A549 (cell line): Measurements from ENCODE around the gene GGTLC2. TPM values are rescaled to one million over a fixed set of nuclear protein-coding genes. Genes with fewer than 3 reads are reported as not detected.

Source experiments
- ATAC-seq, 2 experiments: fragments of 200-7000 bp in 1 of 2; fragments of >200 bp in 1 of 2; cut with Nextera tagmentation in 1 of 2; cut with Tn5 transposase in 1 of 2; 3 replicates each; pipeline versions ENCODE4 v1.8.0 to v1.9.1; 2018 to 2020; ENCODE audit warnings: mild to moderate bottlenecking in 1 of 2, moderate library complexity in 1 of 2
- CTCF ChIA-PET: fragments of 300-600 bp; sonication (Branson Sonifier 250); formaldehyde crosslinking; extraction: SDS; loops from one replicate; lab custom pipeline; 2021; ENCODE audit warnings: antibody characterized with exemption, inconsistent platforms; lab: Yijun Ruan, JAX
- POLR2A ChIA-PET: fragments of 350-600 bp; formaldehyde crosslinking; extraction: SDS; loops from one replicate; lab custom pipeline; 2021; ENCODE audit warnings: antibody characterized with exemption, inconsistent platforms; lab: Yijun Ruan, JAX
- DNase-seq, 2 experiments: peaks; one replicate each; pipeline versions ENCODE4 v3.0.0 to v3.0.0-alpha.2; 2011 to 2016; ENCODE audit warnings: low read depth in 1 of 2, low spot score in 1 of 2
- FAIRE-seq: peaks from 2 replicates; lab custom pipeline; 2011; peaks lifted over from hg19 to GRCh38; lab: Jason Lieb, UNC
- H3K27ac ChIP-seq, 2 experiments: fragments of >200 bp; sonication (Bioruptor Twin); formaldehyde crosslinking; 3 replicates each; pipeline ENCODE4 v1.5.1; 2016 to 2017
- H3K4me1 ChIP-seq: fragments of >200 bp; sonication (Bioruptor Twin); formaldehyde crosslinking; 3 replicates; pipeline ENCODE4 v1.6.1; 2016
- H3K4me2 ChIP-seq: fragments of >200 bp; sonication (Bioruptor Twin); formaldehyde crosslinking; 3 replicates; pipeline ENCODE4 v1.6.1; 2016
- H3K4me3 ChIP-seq: fragments of >200 bp; sonication (Bioruptor Twin); formaldehyde crosslinking; 3 replicates; pipeline ENCODE4 v1.5.1; 2016
- H3K9me3 ChIP-seq: fragments of >200 bp; sonication (Bioruptor Twin); formaldehyde crosslinking; 3 replicates; pipeline ENCODE4 v1.6.1; 2016
- CBX2 ChIP-seq: fragments of 200-600 bp; sonication (generic); IDR thresholded peaks from 2 replicates; pipeline ENCODE4 v1.6.1; 2016; ENCODE audit warnings: low read depth, mild to moderate bottlenecking, borderline replicate concordance
- CBX8 ChIP-seq: fragments of 200-600 bp; sonication (generic); IDR thresholded peaks from 2 replicates; pipeline ENCODE4 v1.6.1; 2016
- CEBPB ChIP-seq, 2 experiments: fragments of >200 bp in 1 of 2; sonication (Bioruptor Twin) in 1 of 2; formaldehyde crosslinking in 1 of 2; IDR thresholded peaks; 2 replicates each; pipeline ENCODE4 v1.6.1; 2012 to 2016
- CHD4 ChIP-seq: fragments of 200-600 bp; sonication (generic); IDR thresholded peaks from 2 replicates; pipeline ENCODE4 v1.6.1; 2016; ENCODE audit warnings: antibody characterized with exemption, mild to moderate bottlenecking, borderline replicate concordance
- CTCF ChIP-seq: fragments of >200 bp; sonication (Bioruptor Twin); formaldehyde crosslinking; IDR thresholded peaks from 3 replicates; pipeline ENCODE4 v1.5.1; 2016
- EHF ChIP-seq: fragments of 250-450 bp; sonication (Bioruptor Pico); IDR thresholded peaks from 2 replicates; pipeline ENCODE4 v1.5.0; 2020; ENCODE audit warnings: mild to moderate bottlenecking
- ESRRA ChIP-seq: fragments of 150-350 bp; IDR thresholded peaks from 2 replicates; pipeline ENCODE4 v1.6.1; 2014; ENCODE audit warnings: mild to moderate bottlenecking, low read length, borderline replicate concordance
- FOSL2 ChIP-seq, 2 experiments: fragments of 450-650 bp in 1 of 2; fragments of >200 bp in 1 of 2; sonication (Bioruptor Twin) in 1 of 2; formaldehyde crosslinking; IDR thresholded peaks; 2 replicates each; pipeline versions ENCODE4 v1.5.0 to v1.6.1; 2016 to 2020; ENCODE audit warnings: mild to moderate bottlenecking in 1 of 2, moderate library complexity in 1 of 2
- FOXS1 ChIP-seq: fragments of 250-450 bp; sonication (Bioruptor Pico); IDR thresholded peaks from 2 replicates; pipeline ENCODE4 v1.5.0; 2020; ENCODE audit warnings: mild to moderate bottlenecking, moderate library complexity
- GATA3 ChIP-seq: IDR thresholded peaks from 2 replicates; pipeline ENCODE4 v1.6.1; 2012; ENCODE audit warnings: borderline replicate concordance
- HMGXB4 ChIP-seq: fragments of 250-450 bp; sonication (Bioruptor Pico); IDR thresholded peaks from 2 replicates; pipeline ENCODE4 v1.5.0; 2021; ENCODE audit warnings: mild to moderate bottlenecking, moderate library complexity, borderline replicate concordance
- MAFK ChIP-seq: fragments of 450-650 bp; IDR thresholded peaks from 2 replicates; pipeline ENCODE4 v1.6.1; 2014; ENCODE audit not compliant: partially characterized antibody
- MAX ChIP-seq: IDR thresholded peaks from 2 replicates; pipeline ENCODE4 v1.6.1; 2012
- MAZ ChIP-seq: fragments of 150-350 bp; IDR thresholded peaks from 2 replicates; pipeline ENCODE4 v1.6.1; 2014; ENCODE audit warnings: antibody characterized with exemption, low read depth, low read length, borderline replicate concordance
- MYC ChIP-seq: IDR thresholded peaks from 2 replicates; pipeline ENCODE4 v1.6.1; 2012; ENCODE audit warnings: mild to moderate bottlenecking, inconsistent platforms, low read length, improper control_type of control experiment, borderline replicate concordance
- NPAS2 ChIP-seq: fragments of 250-450 bp; sonication (Bioruptor Pico); IDR thresholded peaks from 2 replicates; pipeline ENCODE4 v1.8.0; 2022; ENCODE audit warnings: mild to moderate bottlenecking, moderate library complexity, borderline replicate concordance
- NR3C1 ChIP-seq: fragments of >200 bp; sonication (Bioruptor Twin); formaldehyde crosslinking; IDR thresholded peaks from 3 replicates; pipeline ENCODE4 v1.6.1; 2017
- RARB ChIP-seq: fragments of 250-450 bp; sonication (Bioruptor Pico); IDR thresholded peaks from 2 replicates; pipeline ENCODE4 v1.8.0; 2021; ENCODE audit warnings: mild to moderate bottlenecking, moderate library complexity
- RFX5 ChIP-seq: fragments of 450-650 bp; IDR thresholded peaks from 2 replicates; pipeline ENCODE4 v1.7.1; 2014; ENCODE audit warnings: antibody characterized with exemption, mild to moderate bottlenecking, moderate library complexity
- RNF2 ChIP-seq: fragments of 200-600 bp; sonication (generic); IDR thresholded peaks from 2 replicates; pipeline ENCODE4 v1.6.1; 2016; ENCODE audit warnings: low read depth, mild to moderate bottlenecking, antibody characterized with exemption, moderate library complexity, borderline replicate concordance
- SMC3 ChIP-seq: fragments of >200 bp; sonication (Bioruptor Twin); formaldehyde crosslinking; IDR thresholded peaks from 3 replicates; pipeline ENCODE4 v1.6.1; 2018; ENCODE audit warnings: inconsistent platforms
- ZC3H11A ChIP-seq: fragments of 450-650 bp; IDR thresholded peaks from 2 replicates; pipeline ENCODE4 v1.6.1; 2014; ENCODE audit warnings: antibody characterized with exemption, mild to moderate bottlenecking
- ZFP36 ChIP-seq: fragments of 450-650 bp; IDR thresholded peaks from 2 replicates; pipeline ENCODE4 v1.6.1; 2014; ENCODE audit warnings: borderline replicate concordance; ENCODE audit not compliant: partially characterized antibody
- ZNF302 ChIP-seq: fragments of 250-450 bp; sonication (Bioruptor Pico); IDR thresholded peaks from 2 replicates; pipeline ENCODE4 v1.9.0; 2021; ENCODE audit warnings: inconsistent platforms, mild to moderate bottlenecking, moderate library complexity
- WGBS: methylation state at CpG from one replicate; pipeline ENCODE4 v1.1.6; 2017; ENCODE audit errors: missing lambda C conversion rate; 5-methylcytosine and 5-hydroxymethylcytosine counted together
- polyA plus RNA-seq, 4 experiments: library from polyadenylated mRNA; depleted of rRNA in 3 of 4; stranded (reverse); fragments of >200 nt; fragmentation: RNase III in 1 of 4; extraction: RNeasy Plus Mini Kit Qiagen cat#74134 plus additional on column Dnase treatment in 1 of 4; gene quantifications; 2 replicates in 3 of 4; 3 replicates in 1 of 4; pipeline ENCODE4 v1.2.3, GENCODE V29; 2011 to 2017

The GGTLC2 gene
- polyA plus RNA-seq, 2 of the 4 experiments (the other 2 are of a cell fraction) = not detected

- no peaks in the 10 kb centered on the region for H3K4me1 ChIP-seq
- no peak overlapping the region for H3K4me3 ChIP-seq
- H3K9me3 ChIP-seq = peaks cover 12% of the 10 kb centered on the region; the same call in 2 of the 3 replicates
- H3K4me2 ChIP-seq = no peak overlapping the region
- no peak for DNase-seq
- CTCF ChIA-PET = interaction anchor here (1.2 to 1.6 kb wide), 3 partner anchors 8 to 118 kb away, joined by 3 to 4 read pairs (median 3); no protein-coding TSS in a partner anchor
- POLR2A ChIA-PET = no interaction called here
- 55% methylated on average over 4 of the region's 4 CpGs for WGBS
- no peak for ATAC-seq
- TF ChIP-seq MYC (no peak), CBX2 (no peak), SMC3 (no peak), ESRRA (no peak), CEBPB (IDR thresholded peaks at IDR 0.05) (no peak), CBX8 (no peak), FOSL2 (IDR thresholded peaks at IDR 0.05) (no peak), FOSL2 (CRISPR knock-in tag; IDR thresholded peaks at IDR 0.05) (no peak), RARB (CRISPR knock-in tag) (no peak), MAX (no peak), EHF (CRISPR knock-in tag) (no peak), ZNF302 (CRISPR knock-in tag) (no peak), RNF2 (no peak), NPAS2 (CRISPR knock-in tag) (no peak), GATA3 (no peak), ZFP36 (no peak), MAFK (no peak)
- H3K27ac ChIP-seq = no peak overlapping the region
- no peak for FAIRE-seq
These were observed 25.8 kb downstream of the GGTLC2 start for GRCh38 chr22:22670076-22670795.

GRCh38 chr22:22671506-22671905, 27.1 kb downstream of the GGTLC2 start:
- Histone ChIP-seq H3K4me1 (no peaks in the 10 kb centered on the region), H3K9me3 (peaks cover 12% of the 10 kb centered on the region; the same call in 2 of the 3 replicates), H3K4me2 (no peak overlapping the region), H3K27ac (no peak overlapping the region), H3K4me3 (no peak overlapping the region)
- FAIRE-seq = no peak
- no peak for DNase-seq
- CTCF ChIA-PET = interaction anchor here (1.6 kb wide), 1 partner anchor 9 kb away, joined by 4 read pairs; no protein-coding TSS in a partner anchor
- POLR2A ChIA-PET = no interaction called here
- ATAC-seq = no peak
- no peak for TF ChIP-seq FOXS1 (CRISPR knock-in tag)
- no peak for TF ChIP-seq CEBPB (IDR thresholded peaks at IDR 0.05)
- no peak for TF ChIP-seq CTCF
- no peak for TF ChIP-seq ZC3H11A
- no peak for TF ChIP-seq ZFP36
- TF ChIP-seq MAZ = no peak
- TF ChIP-seq NR3C1 = no peak
- no peak for TF ChIP-seq MYC
- no peak for TF ChIP-seq CHD4
- no peak for TF ChIP-seq RFX5
- TF ChIP-seq HMGXB4 (CRISPR knock-in tag) = no peak
- 50% methylated on average over 1 of the region's 1 CpG for WGBS
